ENCODE measurements around the gene KRT36.

KRT36 gene

GRCh38 chr17:41451154-41451728 lies 38.5 kb downstream of the KRT36 start:
- H3K9me3 Mint-ChIP-seq (ENCODE audit: low read depth), result no peaks in the 10 kb centered on the region

DNA sequence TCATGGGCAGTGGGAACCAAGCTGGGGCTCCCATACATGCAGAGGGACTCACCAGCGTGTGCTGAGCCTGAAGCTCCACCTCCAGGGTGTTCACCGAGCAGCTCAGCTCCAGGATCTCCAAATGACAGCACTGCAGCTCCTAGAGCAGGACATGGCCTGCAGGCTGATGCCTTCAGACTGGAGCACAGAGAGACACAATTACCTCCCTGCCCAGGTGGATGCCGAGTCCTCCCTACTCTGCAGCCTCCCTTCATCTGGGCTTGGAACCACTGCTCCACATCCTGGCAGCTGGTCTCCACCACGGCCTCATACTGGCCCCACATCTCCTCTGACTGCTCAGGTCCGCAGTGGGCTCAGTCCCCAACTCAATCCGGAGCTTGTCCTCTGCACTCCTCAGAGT lies 40.7 kb downstream of the KRT36 start:
- Mint-ChIP-seq H3K36me3 (no peaks in the 10 kb centered on the region), H3K4me1 (ENCODE audit: low read depth) (no peaks in the 10 kb centered on the region), H3K4me3 (no peak overlapping the region), H3K9me3 (ENCODE audit: low read depth) (no peaks in the 10 kb centered on the region), H3K27me3 (no peaks in the 10 kb centered on the region), H3K27ac (no peak overlapping the region)

More at GRCh38 chr17:41451154-41451728, 38.5 kb downstream of the KRT36 start:
- no peaks in the 10 kb centered on the region for H3K27me3 Mint-ChIP-seq
- H3K27ac Mint-ChIP-seq, result no peak overlapping the region
- H3K36me3 Mint-ChIP-seq, result no peaks in the 10 kb centered on the region
- no peaks in the 10 kb centered on the region for H3K4me1 Mint-ChIP-seq (ENCODE audit: low read depth)
- H3K4me3 Mint-ChIP-seq, result no peak overlapping the region

- H3K4me1 Mint-ChIP-seq (ENCODE audit: low read depth), result no peaks in the 10 kb centered on the region
- no peak overlapping the region for H3K27ac Mint-ChIP-seq
- H3K27me3 Mint-ChIP-seq, result no peaks in the 10 kb centered on the region
- H3K36me3 Mint-ChIP-seq, result no peaks in the 10 kb centered on the region
- no peak overlapping the region for H3K4me3 Mint-ChIP-seq
- H3K9me3 Mint-ChIP-seq (ENCODE audit: low read depth), result no peaks in the 10 kb centered on the region
Measured at GRCh38 chr17:41448506-41448905, 41.2 kb downstream of the KRT36 start.

DNA sequence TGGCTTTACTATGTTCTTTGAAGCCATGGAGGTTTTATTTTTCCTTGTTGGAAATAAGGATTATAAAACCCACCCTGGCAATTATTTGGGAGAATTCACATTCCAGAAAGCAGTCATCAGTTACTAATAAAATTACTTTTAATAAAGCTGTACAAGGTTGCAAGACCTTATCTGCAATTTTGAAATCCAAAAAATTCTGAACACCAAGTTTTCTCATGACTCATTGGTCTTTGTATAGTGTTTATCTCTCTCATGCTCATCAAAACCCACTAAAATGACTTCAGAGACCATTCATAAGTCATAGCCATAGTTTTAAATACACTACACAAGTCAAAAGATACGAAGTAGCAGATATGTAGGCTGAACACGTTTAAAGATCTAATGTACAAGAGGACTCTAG lies 42.9 kb downstream of the KRT36 start:
- Mint-ChIP-seq H3K36me3 (no peaks in the 10 kb centered on the region), H3K4me3 (no peak overlapping the region), H3K27me3 (no peaks in the 10 kb centered on the region), H3K27ac (no peak overlapping the region), H3K9me3 (ENCODE audit: low read depth) (no peaks in the 10 kb centered on the region), H3K4me1 (ENCODE audit: low read depth) (no peaks in the 10 kb centered on the region)

- Mint-ChIP-seq H3K27me3 (no peaks in the 10 kb centered on the region), H3K4me1 (ENCODE audit: low read depth) (no peaks in the 10 kb centered on the region), H3K27ac (no peak overlapping the region)
Measured at GRCh38 chr17:41444640-41445039, 45.1 kb downstream of the KRT36 start.

GRCh38 chr17:41444186-41444585 lies 45.5 kb downstream of the KRT36 start:
- no peak overlapping the region for H3K4me3 Mint-ChIP-seq
- H3K27me3 Mint-ChIP-seq, result no peaks in the 10 kb centered on the region
- no peaks in the 10 kb centered on the region for H3K36me3 Mint-ChIP-seq
- H3K4me1 Mint-ChIP-seq (ENCODE audit: low read depth), result no peaks in the 10 kb centered on the region
- no peaks in the 10 kb centered on the region for H3K9me3 Mint-ChIP-seq (ENCODE audit: low read depth)
- no peak overlapping the region for H3K27ac Mint-ChIP-seq

More at GRCh38 chr17:41444640-41445039, 45.1 kb downstream of the KRT36 start:
- Mint-ChIP-seq H3K36me3 (no peaks in the 10 kb centered on the region), H3K4me3 (no peak overlapping the region), H3K9me3 (ENCODE audit: low read depth) (no peaks in the 10 kb centered on the region)

DNA sequence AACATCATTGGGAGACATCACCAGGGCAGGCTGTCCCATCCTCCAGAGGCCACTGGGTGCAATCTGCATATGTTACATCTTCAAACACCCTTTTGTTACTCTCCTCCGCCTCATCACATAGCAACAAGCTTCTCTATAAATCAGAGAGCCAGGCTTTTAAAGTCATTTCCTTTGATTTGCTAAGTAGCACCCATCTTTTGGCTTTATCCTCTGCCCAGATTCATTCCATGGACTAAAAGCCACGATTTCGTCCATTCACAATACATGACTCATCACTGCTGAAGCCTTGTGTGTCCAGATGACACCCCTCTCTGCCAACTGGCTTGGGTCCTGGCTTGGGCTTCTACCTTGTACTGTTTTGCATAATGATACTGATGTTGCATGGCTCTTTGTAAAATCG lies 47.0 kb downstream of the KRT36 start:
- no peaks in the 10 kb centered on the region for H3K27me3 Mint-ChIP-seq
- H3K27ac Mint-ChIP-seq, result no peak overlapping the region
- H3K4me1 Mint-ChIP-seq (ENCODE audit: low read depth), result no peaks in the 10 kb centered on the region
- no peaks in the 10 kb centered on the region for H3K36me3 Mint-ChIP-seq
- no peaks in the 10 kb centered on the region for H3K9me3 Mint-ChIP-seq (ENCODE audit: low read depth)
- no peak overlapping the region for H3K4me3 Mint-ChIP-seq

GRCh38 chr17:41440531-41441033 lies 49.1 kb downstream of the KRT36 start, which contains the start of gene KRT38:
TSS of gene KRT38 (minus strand) at chr17:41440983. CDS start at chr17:41440921, 62 bp downstream.
- Mint-ChIP-seq H3K4me3 (no peak within 1 kb of the TSS), H3K27ac (no peak within 1 kb of the TSS), H3K9me3 (ENCODE audit: low read depth) (no peaks in the 10 kb centered on the region), H3K4me1 (ENCODE audit: low read depth) (no peaks in the 10 kb centered on the region), H3K27me3 (no peaks in the 10 kb centered on the region), H3K36me3 (no peaks in the 10 kb centered on the region)

GRCh38 chr17:41439375-41439774 lies 50.3 kb downstream of the KRT36 start:
- Mint-ChIP-seq H3K27me3 (no peaks in the 10 kb centered on the region), H3K4me3 (no peak overlapping the region), H3K36me3 (no peaks in the 10 kb centered on the region), H3K9me3 (ENCODE audit: low read depth) (no peaks in the 10 kb centered on the region), H3K4me1 (ENCODE audit: low read depth) (peaks cover 5% of the 10 kb centered on the region), H3K27ac (no peak overlapping the region)

- Mint-ChIP-seq H3K27ac (no peak overlapping the region), H3K27me3 (no peaks in the 10 kb centered on the region), H3K4me1 (ENCODE audit: low read depth) (peaks cover 5% of the 10 kb centered on the region), H3K36me3 (no peaks in the 10 kb centered on the region), H3K9me3 (ENCODE audit: low read depth) (no peaks in the 10 kb centered on the region), H3K4me3 (no peak overlapping the region)
Measured at GRCh38 chr17:41437769-41438168, 51.9 kb downstream of the KRT36 start.

DNA sequence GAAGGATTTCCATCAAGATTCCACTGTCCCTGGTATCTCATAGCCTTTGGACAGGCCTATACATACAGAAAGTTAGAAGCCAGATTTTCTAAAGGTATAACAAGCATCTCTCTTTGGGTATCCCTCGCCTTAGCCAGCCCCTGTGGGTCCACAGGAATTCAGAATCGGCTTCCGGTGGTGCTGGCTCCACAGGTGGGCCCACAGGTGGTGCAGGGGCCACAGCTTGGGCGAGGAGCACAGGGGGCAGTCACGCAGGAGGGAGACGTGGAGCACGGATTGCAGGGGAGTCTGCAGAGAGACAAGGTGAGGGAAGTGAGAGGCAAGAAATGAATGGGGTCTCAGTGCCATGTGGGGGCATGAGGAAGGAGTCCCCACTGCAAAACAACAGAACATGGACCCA lies 52.5 kb downstream of the KRT36 start:
- Mint-ChIP-seq H3K27ac (no peak overlapping the region), H3K4me3 (no peak overlapping the region), H3K36me3 (no peaks in the 10 kb centered on the region), H3K9me3 (ENCODE audit: low read depth) (no peaks in the 10 kb centered on the region), H3K27me3 (no peaks in the 10 kb centered on the region), H3K4me1 (ENCODE audit: low read depth) (peaks cover 5% of the 10 kb centered on the region)
